ENCODE data around the gene HES2. TPM values are rescaled to one million over a fixed set of nuclear protein-coding genes. Genes with fewer than 3 reads are reported as not detected.

HES2 gene
- total and polyA plus RNA-seq, 8 donors, result 18.4 to 231 TPM; not detected in 6

DNA sequence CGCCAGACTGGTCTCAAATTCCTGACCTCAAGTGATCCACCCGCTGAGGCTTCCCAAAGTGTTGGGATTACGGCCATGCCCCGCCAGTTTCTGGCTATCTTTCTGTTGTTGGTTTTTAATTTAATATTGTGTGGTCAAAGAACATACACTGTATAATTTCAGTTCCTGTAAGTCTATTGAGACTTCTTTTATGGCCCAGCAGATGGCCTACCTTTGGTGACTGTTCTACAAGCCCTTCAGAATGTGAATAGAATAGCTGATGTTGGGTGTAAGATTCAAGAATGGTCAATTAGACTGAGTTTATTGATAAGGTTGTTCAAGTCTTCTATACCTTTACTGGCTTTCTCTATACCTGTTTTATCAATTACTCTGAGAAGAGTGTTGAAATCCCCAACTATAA, 10.7 kb downstream of the HES2 start:
- intact Hi-C loops (cut with DNase I; ENCODE audit: low total_unique reads), result loop anchor here (5.0 to 10.0 kb wide), 2 partner anchors 62 to 164 kb away; partner anchors contain the start of gene HES3
- TF ChIP-seq, protein P1, sequence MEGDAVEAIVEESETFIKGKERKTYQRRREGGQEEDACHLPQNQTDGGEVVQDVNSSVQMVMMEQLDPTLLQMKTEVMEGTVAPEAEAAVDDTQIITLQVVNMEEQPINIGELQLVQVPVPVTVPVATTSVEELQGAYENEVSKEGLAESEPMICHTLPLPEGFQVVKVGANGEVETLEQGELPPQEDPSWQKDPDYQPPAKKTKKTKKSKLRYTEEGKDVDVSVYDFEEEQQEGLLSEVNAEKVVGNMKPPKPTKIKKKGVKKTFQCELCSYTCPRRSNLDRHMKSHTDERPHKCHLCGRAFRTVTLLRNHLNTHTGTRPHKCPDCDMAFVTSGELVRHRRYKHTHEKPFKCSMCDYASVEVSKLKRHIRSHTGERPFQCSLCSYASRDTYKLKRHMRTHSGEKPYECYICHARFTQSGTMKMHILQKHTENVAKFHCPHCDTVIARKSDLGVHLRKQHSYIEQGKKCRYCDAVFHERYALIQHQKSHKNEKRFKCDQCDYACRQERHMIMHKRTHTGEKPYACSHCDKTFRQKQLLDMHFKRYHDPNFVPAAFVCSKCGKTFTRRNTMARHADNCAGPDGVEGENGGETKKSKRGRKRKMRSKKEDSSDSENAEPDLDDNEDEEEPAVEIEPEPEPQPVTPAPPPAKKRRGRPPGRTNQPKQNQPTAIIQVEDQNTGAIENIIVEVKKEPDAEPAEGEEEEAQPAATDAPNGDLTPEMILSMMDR (IDR thresholded peaks at IDR 0.05), result no peak
- TF ChIP-seq POLR2AphosphoS5 (IDR thresholded peaks at IDR 0.05) (no peak), EP300 (IDR thresholded peaks at IDR 0.05) (no peak), POLR2A (IDR thresholded peaks at IDR 0.05) (no peak)
- 87 to 94% (median 91%) methylated on average over 4 of the region's 4 CpGs for WGBS, 5 donors

DNA sequence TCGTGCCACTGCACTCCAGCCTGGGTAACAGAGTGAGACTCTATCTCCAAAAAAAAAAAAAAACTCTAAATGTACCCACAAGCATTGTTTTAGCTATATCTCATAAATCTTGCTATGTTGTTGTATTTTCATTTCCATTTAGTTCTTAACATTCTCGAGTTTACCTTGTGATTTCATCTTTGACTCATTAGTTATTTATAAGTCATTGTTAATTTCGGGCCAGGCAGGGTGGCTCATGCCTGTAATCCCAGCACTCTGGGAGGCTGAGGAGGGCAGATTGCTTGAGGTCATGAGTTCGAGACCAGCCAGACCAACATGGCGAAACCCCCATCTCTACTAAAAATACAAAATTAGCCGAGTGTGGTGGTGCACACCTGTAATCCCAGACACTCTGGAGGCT, 11.7 kb downstream of the HES2 start:
- Histone ChIP-seq H3K27ac (no peak overlapping the region), H3K4me1 (peaks cover 0 to 8% (median 3%) of the 10 kb centered on the region in 4 donors), H3K36me3 (no peaks in the 10 kb centered on the region), H3K9me3 (no peaks in the 10 kb centered on the region), H3K27me3 (peaks cover 0 to 40% (median 0%) of the 10 kb centered on the region in 3 donors), H3K4me3 (no peak overlapping the region)
- no peak for DNase-seq
- no peak for TF ChIP-seq POLR2A (IDR thresholded peaks at IDR 0.05)
- TF ChIP-seq POLR2AphosphoS5 (IDR thresholded peaks at IDR 0.05), result no peak
- no peak for TF ChIP-seq EP300 (IDR thresholded peaks at IDR 0.05)
- TF ChIP-seq, protein P1 (IDR thresholded peaks at IDR 0.05), result no peak
- 71 to 82% (median 77%) methylated on average over 6 of the region's 6 CpGs for WGBS, 5 donors
- intact Hi-C loops (cut with DNase I; ENCODE audit: low total_unique reads), result loop anchor here (5.0 to 10.0 kb wide), 2 partner anchors 61 to 163 kb away; partner anchors contain the start of gene HES3

More for the DNA sequence above, 10.7 kb downstream of the HES2 start:
- Histone ChIP-seq H3K4me1 (peaks cover 0 to 9% (median 3%) of the 10 kb centered on the region in 4 donors), H3K27ac (no peak overlapping the region), H3K36me3 (no peaks in the 10 kb centered on the region), H3K4me3 (no peak overlapping the region), H3K27me3 (peaks cover 0 to 50% (median 3%) of the 10 kb centered on the region in 3 donors), H3K9me3 (no peaks in the 10 kb centered on the region)
- DNase-seq, result no peak

DNA sequence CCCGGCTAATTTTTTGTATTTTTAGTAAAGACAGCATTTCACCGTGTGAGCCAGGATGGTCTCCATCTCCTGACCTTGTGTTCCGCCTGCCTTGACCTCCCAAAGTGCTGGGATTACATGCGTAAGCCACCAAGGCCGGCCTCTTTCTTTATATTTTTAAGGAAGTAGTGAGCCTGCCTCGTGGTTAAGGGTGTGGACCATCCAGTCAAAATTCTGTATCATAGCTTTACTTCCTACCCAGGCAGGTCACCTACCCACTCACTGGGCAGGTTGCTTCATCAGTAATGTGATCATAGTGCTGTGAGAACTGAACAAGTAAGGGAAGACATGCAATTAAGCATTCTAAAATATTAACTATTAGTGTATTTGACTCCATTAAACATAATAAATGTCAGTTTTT, 18.0 kb downstream of the HES2 start:
- WGBS, 5 donors, result 50 to 59% (median 55%) methylated on average over 6 of the region's 6 CpGs
- no peaks in the 10 kb centered on the region for H3K36me3 ChIP-seq
- H3K4me3 ChIP-seq, result no peak overlapping the region
- H3K4me1 ChIP-seq, result peaks cover 0 to 8% (median 3%) of the 10 kb centered on the region in 4 donors
- H3K9me3 ChIP-seq, result no peaks in the 10 kb centered on the region
- peaks cover 0 to 15% (median 0%) of the 10 kb centered on the region in 3 donors for H3K27me3 ChIP-seq
- H3K27ac ChIP-seq, result no peak overlapping the region
- intact Hi-C loops (cut with DNase I; ENCODE audit: low total_unique reads), result loop anchor here (5.0 to 10.0 kb wide), 2 partner anchors 39 to 157 kb away; partner anchors contain the start of gene HES3
- TF ChIP-seq POLR2AphosphoS5 (IDR thresholded peaks at IDR 0.05) (no peak), POLR2A (IDR thresholded peaks at IDR 0.05) (no peak), EP300 (IDR thresholded peaks at IDR 0.05) (no peak)
- TF ChIP-seq, protein P1 (IDR thresholded peaks at IDR 0.05), result no peak
- DNase-seq, result no peak

DNA sequence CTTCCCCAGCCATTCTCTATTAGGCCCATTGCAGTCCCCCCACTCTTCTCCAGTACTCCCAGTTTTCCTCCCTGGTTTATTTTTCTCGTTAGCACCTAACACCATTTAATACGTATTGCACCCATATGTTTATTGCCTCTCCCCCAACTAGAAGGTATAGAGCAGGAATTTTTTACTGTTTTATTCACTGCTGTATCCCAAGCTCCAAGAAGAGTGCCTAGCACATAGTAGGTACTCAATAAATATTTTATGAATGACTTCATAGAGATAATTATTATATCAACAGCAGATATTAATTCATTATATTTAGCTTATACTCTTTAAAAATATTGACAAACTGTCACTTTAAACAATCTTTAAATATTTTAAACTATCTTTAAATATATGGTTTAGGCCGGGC, 20.4 kb downstream of the HES2 start:
- Histone ChIP-seq H3K27me3 (peaks cover 0 to 11% (median 0%) of the 10 kb centered on the region in 3 donors), H3K4me1 (peaks cover under 1 to 2% (median 1%) of the 10 kb centered on the region in 4 donors), H3K27ac (no peak overlapping the region), H3K9me3 (no peaks in the 10 kb centered on the region), H3K36me3 (no peaks in the 10 kb centered on the region), H3K4me3 (no peak overlapping the region)
- 86 to 92% (median 88%) methylated on average over 3 of the region's 3 CpGs for WGBS, 5 donors
- TF ChIP-seq POLR2AphosphoS5 (IDR thresholded peaks at IDR 0.05) (no peak), POLR2A (IDR thresholded peaks at IDR 0.05) (no peak), EP300 (IDR thresholded peaks at IDR 0.05) (no peak)
- TF ChIP-seq, protein P1 (IDR thresholded peaks at IDR 0.05), result no peak
- intact Hi-C loops (cut with DNase I; ENCODE audit: low total_unique reads), result no loop called here
- no peak for DNase-seq

Measured in stomach (tissue), 9 donors.